Thymus (tissue), 11 donors: ENCODE data around the gene SLC39A6. TPM values are rescaled to one million over a fixed set of nuclear protein-coding genes. Genes with fewer than 3 reads are reported as not detected.

Experiments used
- DNase-seq, 9 donors: peaks; one replicate each; pipeline ENCODE4 v3.0.0-alpha.2; 2013; ENCODE audit warnings: low spot score in 9 of 9, low read depth in 6 of 9, missing footprints in 1 of 9
- H3K27ac ChIP-seq, 2 donors: one replicate each; pipeline ENCODE4 v1.5.1; 2013; ENCODE audit warnings: control low read depth in 1 of 2, low read depth in 1 of 2, low read length in 1 of 2, mild to moderate bottlenecking in 1 of 2, moderate library complexity in 1 of 2
- H3K27me3 ChIP-seq, 2 donors: one replicate each; pipeline ENCODE4 v1.5.1; 2013; ENCODE audit warnings: low read length in 1 of 2; ENCODE audit not compliant: control insufficient read depth in 2 of 2, insufficient read depth in 1 of 2
- H3K36me3 ChIP-seq, 2 donors: one replicate each; pipeline ENCODE4 v1.5.1; 2013; ENCODE audit warnings: low read length in 1 of 2, mild to moderate bottlenecking in 1 of 2, moderate library complexity in 1 of 2; ENCODE audit not compliant: control insufficient read depth in 2 of 2, insufficient read depth in 2 of 2
- H3K4me1 ChIP-seq, 2 donors: one replicate each; pipeline ENCODE4 v1.5.1; 2013; ENCODE audit warnings: low read length in 2 of 2; ENCODE audit not compliant: control insufficient read depth in 2 of 2, insufficient read depth in 2 of 2
- H3K4me3 ChIP-seq, 2 donors: one replicate each; pipeline ENCODE4 v1.5.1; 2013; ENCODE audit warnings: low read length in 2 of 2, control low read depth in 1 of 2, mild to moderate bottlenecking in 1 of 2
- H3K9me3 ChIP-seq, 2 donors: one replicate each; pipeline ENCODE4 v1.5.1; 2013; ENCODE audit warnings: low read length in 1 of 2, mild to moderate bottlenecking in 1 of 2; ENCODE audit not compliant: control insufficient read depth in 2 of 2, insufficient read depth in 1 of 2
- WGBS: extraction: QIAGEN DNeasy Blood & Tissue Kit; methylation state at CpG from one replicate; pipeline ENCODE4 v1.1.7; 2013; 5-methylcytosine and 5-hydroxymethylcytosine counted together
- polyA plus RNA-seq: library from polyadenylated mRNA; stranded (reverse); fragments of 200-250 nt; gene quantifications from one replicate; pipeline ENCODE4 v1.2.3, GENCODE V29; 2013
- total RNA-seq: library from RNA; stranded (reverse); fragments of 120-200 nt; gene quantifications from one replicate; pipeline ENCODE4 v1.2.4, GENCODE V29; 2013
- donor health status: healthy.

Gene SLC39A6
- total and polyA plus RNA-seq, 2 donors, result 12.8 to 20.5 TPM

- WGBS, result 94% methylated on average over 26 of the region's 26 CpGs
- Histone ChIP-seq H3K27ac (no peak overlapping the region), H3K9me3 (peaks cover 0 to 2% of the 10 kb centered on the region in 2 donors), H3K4me1 (peaks cover 15 to 27% of the 10 kb centered on the region in 2 donors), H3K36me3 (peaks cover 0 to 4% of the 10 kb centered on the region in 2 donors), H3K27me3 (no peaks in the 10 kb centered on the region), H3K4me3 (peak overlapping the region; percentile 77 to 99)
- no peak for DNase-seq
Observed at GRCh38 chr18:36130883-36131653, 1.9 kb upstream of the SLC39A6 start.

GRCh38 chr18:36130039-36130831 lies 1.1 kb upstream of the SLC39A6 start:
- H3K4me1 ChIP-seq, result peaks cover 15 to 27% of the 10 kb centered on the region in 2 donors
- H3K27me3 ChIP-seq, result no peaks in the 10 kb centered on the region
- WGBS, result 2% methylated on average over 30 of the region's 30 CpGs
- peak overlapping the region; percentile 77 to 99 for H3K4me3 ChIP-seq
- H3K27ac ChIP-seq, result peak overlapping the region; percentile 97 to 98
- DNase-seq, result peak in 2 of 9 donors; percentile 14 to 18
- peaks cover 0 to 2% of the 10 kb centered on the region in 2 donors for H3K9me3 ChIP-seq
- H3K36me3 ChIP-seq, result peaks cover 0 to 5% of the 10 kb centered on the region in 2 donors

GRCh38 chr18:36128907-36129299 lies 237 bp downstream of the SLC39A6 start:
- H3K9me3 ChIP-seq, result peaks cover 0 to 2% of the 10 kb centered on the region in 2 donors
- H3K27me3 ChIP-seq, result no peaks in the 10 kb centered on the region
- peaks cover 15 to 27% of the 10 kb centered on the region in 2 donors for H3K4me1 ChIP-seq
- peak overlapping the region; percentile 42 to 61 for H3K27ac ChIP-seq
- WGBS, result under 1% methylated on average over 37 of the region's 37 CpGs
- peak overlapping the region; percentile 77 to 99 for H3K4me3 ChIP-seq
- peaks cover 2 to 5% of the 10 kb centered on the region in 2 donors for H3K36me3 ChIP-seq
- DNase-seq, result no peak

- H3K27me3 ChIP-seq, result no peaks in the 10 kb centered on the region
- DNase-seq, result peak in 1 of 9 donors; percentile 7
- peaks cover 2 to 5% of the 10 kb centered on the region in 2 donors for H3K36me3 ChIP-seq
- peaks cover 0 to 2% of the 10 kb centered on the region in 2 donors for H3K9me3 ChIP-seq
- H3K4me3 ChIP-seq, result peak overlapping the region; percentile 77 to 99
- WGBS, result 3% methylated on average over 12 of the region's 12 CpGs
- peaks cover 15 to 27% of the 10 kb centered on the region in 2 donors for H3K4me1 ChIP-seq
- no peak overlapping the region for H3K27ac ChIP-seq
Observed at GRCh38 chr18:36128530-36128870, 640 bp downstream of the SLC39A6 start.

- no peaks in the 10 kb centered on the region for H3K27me3 ChIP-seq
- peaks cover 2 to 5% of the 10 kb centered on the region in 2 donors for H3K36me3 ChIP-seq
- H3K4me1 ChIP-seq, result peaks cover 15 to 27% of the 10 kb centered on the region in 2 donors
- H3K9me3 ChIP-seq, result peaks cover 0 to 2% of the 10 kb centered on the region in 2 donors
- no peak overlapping the region for H3K27ac ChIP-seq
- WGBS, result 62% methylated on average over 15 of the region's 15 CpGs
- DNase-seq, result peak in 2 of 9 donors; percentile 7 to 18
- H3K4me3 ChIP-seq, result peak overlapping the region; percentile 77 to 99
Observed at GRCh38 chr18:36127836-36128529, 1.2 kb downstream of the SLC39A6 start.

- Histone ChIP-seq H3K27me3 (no peaks in the 10 kb centered on the region), H3K4me3 (no peak overlapping the region), H3K36me3 (peaks cover 8 to 9% of the 10 kb centered on the region in 2 donors), H3K4me1 (peaks cover 13 to 18% of the 10 kb centered on the region in 2 donors), H3K9me3 (peaks cover 0 to 2% of the 10 kb centered on the region in 2 donors), H3K27ac (no peak overlapping the region)
- WGBS, result 97% methylated on average over 8 of the region's 8 CpGs
- DNase-seq, result no peak
Observed at GRCh38 chr18:36126668-36127067, 2.5 kb downstream of the SLC39A6 start.

GRCh38 chr18:36124841-36125240 lies 4.3 kb downstream of the SLC39A6 start:
- WGBS, result 98% methylated on average over 4 of the region's 4 CpGs
- Histone ChIP-seq H3K27me3 (no peaks in the 10 kb centered on the region), H3K9me3 (no peaks in the 10 kb centered on the region), H3K36me3 (peaks cover 8 to 13% of the 10 kb centered on the region in 2 donors), H3K4me3 (no peak overlapping the region), H3K27ac (no peak overlapping the region), H3K4me1 (peaks cover 3 to 7% of the 10 kb centered on the region in 2 donors)
- DNase-seq, result no peak

GRCh38 chr18:36120297-36120696 lies 8.8 kb downstream of the SLC39A6 start:
- no peak overlapping the region for H3K4me3 ChIP-seq
- DNase-seq, result no peak
- H3K9me3 ChIP-seq, result no peaks in the 10 kb centered on the region
- H3K27me3 ChIP-seq, result no peaks in the 10 kb centered on the region
- 98% methylated on average over 3 of the region's 3 CpGs for WGBS
- no peak overlapping the region for H3K27ac ChIP-seq
- H3K4me1 ChIP-seq, result no peaks in the 10 kb centered on the region
- H3K36me3 ChIP-seq, result peaks cover 6 to 18% of the 10 kb centered on the region in 2 donors
